GM21447 (cell line): ENCODE results near the gene CEP170.

Experiments used
- ATAC-seq: cut with Tn5 transposase; IDR thresholded peaks from one replicate; pipeline ENCODE4 v1.9.1; 2021; ENCODE audit not compliant: unreplicated experiment

Gene CEP170

DNA sequence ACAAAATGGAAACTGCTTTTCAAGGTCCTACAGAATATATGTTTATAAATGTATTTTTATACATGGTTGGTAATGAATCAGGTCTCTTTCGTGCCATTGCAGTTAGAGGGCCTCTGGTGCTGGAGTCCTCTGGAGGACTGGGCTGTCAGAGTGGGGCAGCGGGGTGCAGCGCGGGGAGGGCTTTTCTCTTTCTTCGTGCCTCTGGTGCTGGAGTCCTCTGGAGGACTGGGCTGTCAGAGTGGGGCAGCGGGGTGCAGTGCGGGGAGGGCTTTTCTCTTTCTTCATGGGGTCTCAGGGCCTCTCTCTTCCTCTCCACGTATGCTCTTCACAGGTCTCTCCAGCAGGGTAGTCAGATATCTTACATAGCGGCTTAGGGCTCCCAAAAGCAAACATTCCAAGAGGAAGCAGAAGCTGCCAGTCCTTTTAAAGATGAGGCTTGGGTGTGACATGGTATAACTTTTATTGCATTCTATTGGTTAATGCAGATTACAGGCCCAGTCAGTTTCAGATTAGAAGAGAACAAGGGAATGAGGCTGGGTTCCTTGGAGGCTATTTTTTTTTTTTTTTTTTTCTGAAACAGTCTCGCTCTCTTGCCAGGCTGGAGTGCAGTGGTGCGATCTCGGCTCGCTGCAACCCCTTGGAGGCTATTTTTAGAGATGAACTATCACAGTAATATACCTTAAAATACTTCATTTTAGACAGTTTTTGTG lies 13.8 kb upstream of the CEP170 start:
- no peak for ATAC-seq

DNA sequence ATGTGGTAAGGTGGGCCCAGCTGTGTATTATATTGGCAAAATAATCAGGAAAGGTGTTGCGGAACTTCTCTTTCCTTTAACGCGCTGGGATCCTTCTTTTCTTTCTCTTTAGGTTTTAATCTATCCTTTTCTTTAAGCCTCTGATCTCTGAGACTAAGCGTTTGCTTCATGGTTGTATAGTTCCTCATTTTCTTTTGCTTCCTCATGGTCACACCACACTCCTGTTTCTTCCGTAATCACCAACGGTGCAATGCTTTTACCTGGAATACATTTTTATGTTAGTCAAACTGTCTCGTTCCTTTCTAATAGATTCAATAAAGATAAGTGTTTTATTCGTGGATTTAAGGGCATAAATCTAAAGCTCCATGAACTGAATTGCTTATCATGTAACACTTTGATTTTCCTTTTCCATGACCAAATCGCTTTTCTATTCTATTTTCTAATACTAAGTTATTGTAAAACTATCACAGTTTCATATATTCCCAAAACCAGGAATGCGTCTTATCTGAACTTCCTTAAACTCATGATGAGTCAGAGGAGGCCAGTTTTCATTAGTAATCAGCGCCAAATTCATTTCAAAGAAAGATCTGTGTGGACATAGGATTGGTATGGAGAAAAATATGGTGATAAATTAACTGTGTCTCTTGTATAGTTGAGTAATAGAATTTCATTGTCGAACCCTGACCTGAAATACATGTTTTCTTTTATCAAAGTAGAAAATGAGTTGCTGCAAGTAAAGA lies 13.0 kb upstream of the CEP170 start:
- no peak for ATAC-seq

DNA sequence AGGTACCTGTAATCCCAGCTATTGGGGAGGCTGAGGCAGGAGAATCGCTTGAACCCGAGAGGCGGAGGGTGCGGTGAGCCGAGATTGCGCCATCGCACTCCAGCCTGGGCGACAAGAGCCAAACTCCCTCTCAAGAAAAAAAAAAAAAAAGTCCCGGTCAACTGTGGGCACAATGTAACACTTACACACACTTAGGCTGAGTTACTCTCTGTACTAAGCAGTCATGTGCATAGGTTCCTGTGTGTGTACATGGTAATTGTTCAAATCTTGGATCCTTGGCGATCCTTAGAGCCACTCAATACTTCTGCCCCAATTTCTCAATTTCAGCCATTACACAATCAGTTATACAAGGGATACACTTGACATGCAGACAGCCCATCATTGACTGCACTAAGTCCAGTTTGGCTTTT lies 12.4 kb upstream of the CEP170 start:
- ATAC-seq: no peak

DNA sequence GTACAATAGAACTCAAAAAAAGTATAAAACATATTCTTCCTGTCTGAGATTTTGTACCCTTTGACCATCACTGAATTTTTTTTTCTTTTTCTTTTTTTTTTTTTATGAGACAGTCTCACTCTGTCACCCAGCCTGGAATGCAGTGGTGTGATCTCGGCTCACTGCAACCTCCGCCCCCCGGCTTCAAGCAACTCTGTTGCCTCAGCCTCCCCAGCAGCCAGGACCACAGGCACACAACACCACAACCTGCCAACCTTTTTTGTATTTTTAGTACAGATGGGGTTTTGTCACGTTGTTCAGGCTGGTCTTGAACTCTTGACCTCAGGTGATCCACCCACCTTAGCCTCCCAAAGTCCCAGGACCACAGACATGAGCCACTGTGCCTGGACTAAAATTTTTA lies 11.2 kb upstream of the CEP170 start:
- no peak for ATAC-seq

DNA sequence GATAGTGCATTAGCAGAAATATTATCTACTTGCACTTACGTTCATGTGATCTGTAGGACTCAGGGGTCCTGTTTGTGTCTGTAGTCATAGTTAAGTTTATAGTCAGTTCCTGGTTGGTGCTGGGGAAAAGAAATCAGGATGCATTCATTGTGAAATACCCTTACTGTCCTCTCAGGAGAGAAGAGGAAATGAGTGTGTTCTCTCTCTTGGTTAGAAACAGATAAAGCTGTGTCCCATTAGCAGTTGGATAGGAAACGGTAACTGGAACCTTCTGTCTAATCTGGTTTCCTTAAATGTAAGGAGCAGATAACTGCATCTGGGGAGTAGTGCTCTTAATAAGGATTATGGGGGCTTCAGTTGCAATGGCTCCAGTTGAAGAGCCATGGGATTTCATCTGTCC lies 9.6 kb upstream of the CEP170 start:
- peak; percentile 68 for ATAC-seq

DNA sequence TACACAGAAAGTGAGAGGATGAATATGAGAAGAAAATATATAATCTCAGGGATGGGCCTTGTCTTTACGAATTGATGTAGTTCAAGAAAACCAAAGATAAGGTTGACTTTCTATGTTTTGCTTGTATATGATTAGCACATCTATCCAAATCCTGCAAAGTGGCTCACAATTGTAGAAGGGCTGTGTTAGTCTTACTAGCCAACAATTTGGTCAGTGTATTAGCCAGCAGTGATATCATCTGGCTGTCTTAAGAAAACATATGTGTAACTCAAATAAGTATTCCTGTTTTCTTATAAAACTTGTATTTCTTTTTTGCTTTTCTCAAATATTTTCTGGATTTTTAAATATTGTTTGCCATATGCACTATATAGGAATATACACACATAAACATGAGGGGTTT lies 6.3 kb upstream of the CEP170 start:
- ATAC-seq: no peak

DNA sequence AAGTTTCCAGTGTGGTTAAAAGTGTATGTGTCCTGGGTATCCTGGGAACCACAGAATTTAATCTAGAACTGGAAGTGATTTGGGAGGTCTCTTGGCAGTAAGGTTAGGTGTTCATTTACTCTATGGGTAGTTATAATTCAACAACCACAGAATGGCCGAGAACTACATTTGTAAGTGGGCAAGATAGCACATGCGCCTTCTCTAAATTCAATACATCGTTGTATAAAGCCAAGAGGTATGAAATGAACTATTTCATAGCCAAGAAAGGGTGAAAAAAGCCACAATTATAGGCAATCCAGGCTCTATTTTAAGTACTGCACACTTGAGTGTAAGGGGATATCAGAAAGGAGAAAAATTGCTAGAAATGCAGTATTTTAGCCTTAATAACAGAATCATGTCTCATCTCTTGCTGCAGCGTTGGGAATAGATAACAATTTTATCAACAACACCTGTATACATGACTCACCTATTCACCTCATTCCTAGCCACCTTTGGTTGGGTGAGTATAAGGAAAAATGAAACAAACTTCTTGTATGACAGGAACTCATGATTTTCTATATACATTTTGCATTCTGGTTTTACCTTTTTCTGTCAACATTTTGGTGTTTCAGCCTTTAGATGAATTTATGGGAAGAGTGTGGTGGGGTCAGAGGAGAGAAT lies 5.3 kb upstream of the CEP170 start:
- no peak for ATAC-seq

DNA sequence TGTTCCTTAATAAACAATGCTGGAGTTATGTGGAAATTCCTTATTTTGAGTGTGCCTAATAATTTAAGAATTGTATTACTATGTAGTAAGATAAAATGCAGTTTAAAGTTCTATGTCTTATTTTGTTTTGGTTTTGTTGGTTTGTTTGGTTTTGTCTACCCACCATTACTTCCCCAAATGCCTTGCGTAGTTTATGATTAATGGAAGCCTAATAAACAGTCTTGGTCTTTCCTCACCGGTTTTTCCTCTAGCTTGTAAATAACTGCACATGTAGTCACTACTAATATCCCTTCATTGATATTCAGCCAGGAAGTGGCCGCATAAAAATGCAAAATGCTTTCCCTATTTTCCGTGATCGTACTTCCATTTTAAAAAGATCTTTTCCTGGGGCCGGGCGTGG lies 3.6 kb upstream of the CEP170 start:
- no peak for ATAC-seq

DNA sequence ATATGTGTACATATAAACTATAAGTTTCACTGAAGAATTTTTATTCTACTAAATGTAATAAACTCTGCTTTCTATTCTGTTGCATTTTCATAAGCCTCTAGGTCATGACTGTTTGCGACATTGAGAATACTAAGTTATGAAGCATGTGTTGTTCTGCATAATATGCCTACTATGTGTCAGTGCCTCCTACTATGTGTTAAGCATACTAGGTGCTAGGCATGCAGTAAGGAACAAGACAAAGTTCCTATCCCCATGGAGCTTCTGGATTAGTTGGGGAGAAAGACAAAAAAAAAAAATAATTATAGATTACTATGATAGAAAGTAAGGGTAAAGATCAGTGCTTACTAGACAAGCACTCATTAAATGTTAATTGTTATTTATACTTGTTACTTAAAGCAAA lies 2.1 kb upstream of the CEP170 start:
- no peak for ATAC-seq

DNA sequence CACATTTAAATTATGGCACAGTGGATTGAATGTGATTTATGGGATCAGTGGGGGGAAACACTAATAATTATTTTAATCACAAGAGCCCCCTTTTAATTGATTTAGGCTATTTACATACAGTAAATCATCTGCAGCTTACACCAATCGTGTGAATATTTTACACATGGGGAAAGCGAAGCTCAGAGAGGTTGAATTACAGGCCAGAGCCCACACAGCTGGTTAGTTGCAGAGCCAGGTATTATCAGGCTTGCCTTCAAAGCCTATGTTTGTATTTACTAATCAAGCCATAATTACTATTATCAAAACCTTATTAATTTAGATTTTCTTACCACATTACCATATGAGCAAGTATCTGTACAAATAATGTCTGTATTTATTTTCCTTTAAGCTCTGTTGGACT lies 1.5 kb upstream of the CEP170 start:
- no peak for ATAC-seq

DNA sequence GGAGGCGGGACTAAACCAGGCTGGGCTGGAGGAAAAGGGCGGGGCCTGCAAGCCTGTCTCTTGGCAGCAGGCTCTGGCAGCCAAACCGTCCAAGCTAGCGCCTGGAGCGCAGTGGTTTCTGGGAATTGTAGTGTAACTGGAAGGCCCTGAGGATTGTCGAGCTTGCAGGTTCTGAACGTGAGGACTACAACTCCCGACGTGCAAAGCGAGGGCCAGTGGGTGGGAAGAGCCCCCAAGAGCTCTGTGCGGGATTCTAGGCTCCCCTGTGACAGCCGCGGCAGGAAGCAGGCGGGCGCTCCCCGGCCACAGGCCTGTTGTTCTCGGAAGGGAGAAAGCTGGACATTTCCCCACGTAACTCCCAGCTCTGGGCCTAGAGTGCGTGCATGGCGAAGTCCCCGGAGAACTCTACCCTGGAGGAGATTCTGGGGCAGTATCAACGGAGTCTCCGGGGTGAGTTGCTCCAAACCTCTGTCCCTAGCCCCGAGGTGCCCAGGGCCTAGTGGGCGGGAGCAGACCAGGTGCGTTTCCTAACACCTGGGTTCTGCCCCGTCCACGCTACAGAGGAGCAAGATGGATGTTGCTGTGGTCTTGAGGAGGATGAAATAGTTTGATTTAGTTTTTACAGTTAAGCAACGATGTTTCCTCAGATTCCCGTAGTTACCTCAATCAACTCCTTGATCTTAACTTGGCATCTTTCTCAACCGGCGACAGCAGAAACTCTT lies 871 bp upstream of the CEP170 start, which contains the start of gene SDCCAG8:
Gene SDCCAG8, plus strand, starts transcription at position 251 of the 722 bp plus-strand sequence. Its CDS starts 133 bp downstream, at position 384.
- peak; percentile 70 for ATAC-seq

DNA sequence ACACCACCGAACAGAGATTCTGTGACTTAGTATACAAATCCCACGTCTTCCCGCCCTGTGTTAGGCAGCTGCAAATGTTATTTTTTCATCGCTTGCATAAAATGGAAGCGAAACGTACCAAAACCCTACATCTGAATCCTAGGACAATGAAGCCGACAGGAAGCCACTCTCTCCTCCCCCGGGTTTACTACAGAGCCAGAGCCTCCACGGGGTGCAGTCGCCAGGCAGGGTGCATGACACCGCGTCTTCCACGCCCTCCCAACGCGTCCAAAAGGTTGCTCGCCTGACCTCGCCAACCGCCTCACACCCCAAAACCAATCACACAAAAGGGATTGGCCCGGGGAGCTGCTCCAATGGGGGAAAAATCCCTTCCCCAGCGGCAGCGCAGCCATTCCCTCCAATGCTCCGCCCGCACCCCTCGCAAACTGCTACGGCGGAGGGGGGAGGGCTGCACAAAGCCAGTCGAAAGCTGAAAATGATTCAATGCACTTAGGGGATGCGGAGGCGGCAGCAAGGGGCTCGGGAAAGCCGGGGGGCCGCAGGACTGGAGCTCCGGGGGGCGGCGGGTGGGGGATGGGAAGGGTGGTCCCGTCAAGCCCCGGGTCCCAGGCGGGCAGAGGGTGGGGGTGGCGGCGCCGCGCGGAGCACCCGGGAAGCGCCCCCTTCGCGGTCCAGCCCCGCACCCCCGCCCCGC lies 701 bp downstream of the CEP170 start:
- ATAC-seq: peak; percentile 24

DNA sequence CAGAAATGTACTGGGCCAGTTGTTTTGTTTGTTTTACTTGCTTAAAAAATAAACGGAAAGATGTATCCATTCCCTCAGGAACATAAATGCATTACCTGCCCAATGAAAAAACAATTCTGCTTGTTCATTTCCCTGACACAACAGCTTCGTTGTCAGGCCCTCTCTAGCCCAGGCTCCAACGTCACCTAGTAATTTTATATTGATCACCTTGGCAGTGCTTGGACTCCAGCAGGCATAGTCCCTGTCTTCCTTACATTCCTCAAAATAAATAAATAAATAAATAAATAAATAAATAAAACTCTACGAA lies 1.2 kb downstream of the CEP170 start:
- ATAC-seq: no peak

DNA sequence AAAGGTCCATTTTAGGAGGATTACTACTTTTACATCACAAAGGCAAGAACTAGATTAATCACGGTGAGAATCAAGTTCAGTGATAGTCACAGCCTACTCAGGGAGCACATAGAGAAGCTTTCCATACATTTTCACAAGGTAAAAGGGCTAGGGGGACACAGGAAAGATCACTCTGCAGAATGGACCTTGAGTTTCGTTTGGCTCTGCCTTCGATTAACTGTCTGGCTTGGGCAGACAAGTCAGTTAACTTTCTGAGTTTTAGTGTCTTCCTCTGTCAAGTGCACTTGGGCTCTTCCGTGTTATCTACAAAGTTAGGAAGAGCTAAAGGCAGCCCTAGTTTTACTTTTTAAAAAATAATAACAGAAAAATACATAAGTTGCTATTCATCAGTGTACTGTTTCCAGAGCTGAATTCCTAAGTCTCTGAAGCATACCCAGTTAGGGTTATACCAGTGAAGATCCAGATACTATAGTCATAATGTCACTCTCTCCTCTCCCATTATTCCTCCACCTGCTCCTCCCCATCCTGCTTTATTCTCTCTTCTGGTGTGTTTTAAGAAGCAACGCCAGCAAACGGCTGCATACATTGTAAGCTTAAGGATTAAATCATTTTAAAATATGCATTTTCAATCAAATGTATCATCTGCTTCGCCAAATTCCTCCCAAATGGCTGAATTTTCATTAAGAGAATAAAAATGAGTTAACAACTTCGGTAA lies 1.7 kb downstream of the CEP170 start:
- no peak for ATAC-seq

DNA sequence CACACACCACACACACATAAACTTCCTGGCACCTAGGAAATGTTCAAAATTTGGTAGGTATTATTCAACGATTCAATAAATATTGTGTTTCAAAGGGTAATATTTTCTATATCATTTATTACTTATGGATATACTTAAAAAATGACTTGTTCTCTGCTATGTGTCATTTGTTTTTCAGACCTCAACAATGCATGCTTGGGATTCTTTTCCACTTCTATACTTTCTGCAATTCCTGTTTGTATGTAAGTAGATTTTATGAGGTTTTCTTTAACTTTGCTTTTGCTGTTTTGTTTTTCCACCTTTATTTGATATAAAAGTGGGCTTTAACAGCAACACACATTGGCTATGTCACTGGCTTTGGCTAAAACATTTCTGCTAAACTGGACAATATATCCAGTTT lies 3.5 kb downstream of the CEP170 start:
- no peak for ATAC-seq

DNA sequence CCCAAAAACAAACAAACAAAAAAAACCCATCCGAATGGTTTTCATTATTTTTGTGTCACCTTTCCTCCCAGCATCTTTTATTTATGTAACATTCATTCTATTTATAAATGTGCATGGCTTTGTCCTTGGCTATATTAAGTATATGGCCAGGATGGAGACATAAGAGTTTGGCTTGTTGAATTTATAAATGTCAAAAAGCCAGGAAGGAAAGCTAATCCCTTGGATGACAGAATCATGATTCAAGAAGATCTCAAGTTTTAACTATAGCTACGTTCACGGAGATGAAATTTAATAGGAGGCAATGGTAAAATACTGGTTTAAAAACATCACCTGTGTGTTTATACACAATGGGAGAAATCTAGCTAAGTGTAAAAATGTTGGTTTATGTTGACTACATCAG lies 5.0 kb downstream of the CEP170 start:
- no peak for ATAC-seq

DNA sequence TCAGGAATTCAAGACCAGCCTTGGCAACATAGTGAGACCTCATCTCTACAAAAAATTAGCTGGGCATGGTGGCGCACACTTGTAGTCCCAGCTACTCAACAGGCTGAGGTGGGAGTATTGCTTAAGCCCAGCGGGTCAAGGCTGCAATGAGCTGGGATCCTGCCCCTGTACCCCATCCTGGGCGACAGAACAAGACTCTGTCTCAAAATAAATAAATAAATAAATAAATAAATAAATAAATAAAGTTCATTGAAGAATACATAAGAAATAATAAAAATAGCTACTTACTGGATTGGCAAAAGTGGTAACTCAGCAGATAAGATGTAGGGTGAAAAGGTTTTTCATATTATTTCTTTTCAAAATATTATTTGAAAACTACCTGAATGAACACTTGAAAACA lies 5.9 kb downstream of the CEP170 start:
- no peak for ATAC-seq

DNA sequence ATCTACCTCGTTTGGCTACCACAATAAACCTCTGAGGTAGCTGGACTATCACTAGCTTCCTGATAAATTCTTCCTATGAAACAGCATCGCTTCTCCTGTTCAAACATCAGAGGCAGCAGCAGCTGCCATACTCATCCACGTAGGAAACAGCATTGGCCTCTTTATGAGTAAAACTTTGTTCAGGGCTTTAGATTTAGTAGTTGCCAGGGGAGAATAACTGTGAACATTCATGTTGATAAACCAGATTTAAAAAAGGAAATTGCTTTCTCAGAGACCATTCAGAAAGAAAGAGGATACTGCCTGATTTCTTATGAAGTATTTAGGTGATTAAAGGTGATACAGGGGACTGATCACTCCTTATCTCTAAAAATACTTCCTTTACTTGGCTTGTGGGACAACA lies 7.2 kb downstream of the CEP170 start:
- ATAC-seq: no peak

DNA sequence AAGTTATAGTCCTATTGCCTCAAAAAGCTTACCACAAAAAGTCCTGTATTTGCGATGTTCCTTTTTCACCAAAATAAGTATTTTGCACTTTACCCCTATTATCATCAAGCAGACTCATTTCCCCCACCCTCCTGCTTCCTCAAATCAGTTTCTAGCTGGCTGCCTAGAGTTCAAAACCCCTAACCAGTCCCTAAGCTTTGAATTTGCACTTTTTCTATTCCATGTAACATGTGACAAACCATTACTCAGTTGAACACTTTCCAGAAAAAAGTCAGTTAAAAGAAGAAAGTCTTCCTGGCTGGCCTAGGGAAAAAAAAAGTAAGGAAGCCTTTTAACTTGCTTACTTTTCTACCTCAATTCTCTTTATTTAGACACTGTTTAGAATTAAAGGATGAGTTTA lies 8.2 kb downstream of the CEP170 start:
- ATAC-seq: no peak

DNA sequence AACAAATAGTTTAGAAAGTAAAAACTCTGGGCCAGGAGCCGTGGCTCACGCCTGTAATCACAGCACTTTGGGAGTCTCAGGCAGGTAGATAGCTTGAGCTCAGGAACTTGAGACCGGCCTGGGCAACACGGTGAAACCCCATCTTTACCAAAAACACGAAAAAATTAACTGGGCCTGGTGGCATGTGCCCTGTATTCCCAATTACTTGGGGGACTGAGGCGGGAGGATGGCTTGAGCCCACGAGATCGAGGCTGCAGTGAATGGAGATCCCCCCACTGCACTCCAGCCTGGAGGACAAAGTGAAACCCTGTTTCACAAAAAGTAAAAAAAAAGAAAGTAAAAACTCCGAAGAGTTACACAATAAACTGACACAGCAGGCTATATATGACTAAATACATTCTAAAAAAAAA lies 10.6 kb downstream of the CEP170 start:
- no peak for ATAC-seq
